Hypothalamus (tissue), 51 donors: ENCODE results near the gene SLC7A11.

Experiments
- DNase-seq, 51 donors: peaks; one replicate each; lab custom pipeline; 2025; lab: John Stamatoyannopoulos, UW

The SLC7A11 gene

GRCh38 chr4:138242076-138242833 is at the start of gene SLC7A11:
TSS of gene SLC7A11 (minus strand) at chr4:138242349. CDS start at chr4:138242069, 280 bp downstream.
- DNase-seq = peak in 29 of 51 donors; percentile 3 to 54 (median 19)

- no peak for DNase-seq
Measured at GRCh38 chr4:138291431-138291830, 49.3 kb upstream of the SLC7A11 start.

GRCh38 chr4:138290805-138291204 is 48.7 kb upstream of the SLC7A11 start:
- DNase-seq = no peak

GRCh38 chr4:138279286-138279685 is 37.1 kb upstream of the SLC7A11 start:
- DNase-seq = no peak

GRCh38 chr4:138277133-138277532 is 35.0 kb upstream of the SLC7A11 start:
- DNase-seq = no peak

GRCh38 chr4:138275963-138276621 is 33.9 kb upstream of the SLC7A11 start:
- peak in 3 of 51 donors; percentile 1 to 11 (median 2) for DNase-seq

- no peak for DNase-seq
Measured at GRCh38 chr4:138275216-138275615, 33.1 kb upstream of the SLC7A11 start.

- DNase-seq = no peak
Measured at GRCh38 chr4:138269175-138269574, 27.0 kb upstream of the SLC7A11 start.

- DNase-seq = no peak
Measured at GRCh38 chr4:138267835-138268234, 25.7 kb upstream of the SLC7A11 start.

- no peak for DNase-seq
Measured at GRCh38 chr4:138266948-138267347, 24.8 kb upstream of the SLC7A11 start.

GRCh38 chr4:138263247-138263816 is 21.2 kb upstream of the SLC7A11 start:
- no peak for DNase-seq

- no peak for DNase-seq
Measured at GRCh38 chr4:138262469-138262868, 20.3 kb upstream of the SLC7A11 start.

- DNase-seq = no peak
Measured at GRCh38 chr4:138262030-138262429, 19.9 kb upstream of the SLC7A11 start.

- no peak for DNase-seq
Measured at GRCh38 chr4:138259824-138260223, 17.7 kb upstream of the SLC7A11 start.

- DNase-seq = no peak
Measured at GRCh38 chr4:138259271-138259670, 17.1 kb upstream of the SLC7A11 start.

- DNase-seq = no peak
Measured at GRCh38 chr4:138256608-138257007, 14.5 kb upstream of the SLC7A11 start.

- no peak for DNase-seq
Measured at GRCh38 chr4:138255917-138256597, 13.9 kb upstream of the SLC7A11 start.

- no peak for DNase-seq
Measured at GRCh38 chr4:138252551-138252950, 10.4 kb upstream of the SLC7A11 start.

GRCh38 chr4:138251938-138252337 is 9.8 kb upstream of the SLC7A11 start:
- no peak for DNase-seq

GRCh38 chr4:138249132-138249531 is 7.0 kb upstream of the SLC7A11 start:
- no peak for DNase-seq

GRCh38 chr4:138248058-138248457 is 5.9 kb upstream of the SLC7A11 start:
- no peak for DNase-seq
